ENCODE results near the gene AHCYL2.
A peak's percentile ranks its signal among the peaks of the same experiment; 100 is the strongest.

Gene AHCYL2

GRCh38 chr7:129224251-129225205 is at the start of gene AHCYL2:
Gene AHCYL2, plus strand, starts transcription at chr7:129225030.
- peak; percentile 92 to 98 (median 94) for DNase-seq

DNA sequence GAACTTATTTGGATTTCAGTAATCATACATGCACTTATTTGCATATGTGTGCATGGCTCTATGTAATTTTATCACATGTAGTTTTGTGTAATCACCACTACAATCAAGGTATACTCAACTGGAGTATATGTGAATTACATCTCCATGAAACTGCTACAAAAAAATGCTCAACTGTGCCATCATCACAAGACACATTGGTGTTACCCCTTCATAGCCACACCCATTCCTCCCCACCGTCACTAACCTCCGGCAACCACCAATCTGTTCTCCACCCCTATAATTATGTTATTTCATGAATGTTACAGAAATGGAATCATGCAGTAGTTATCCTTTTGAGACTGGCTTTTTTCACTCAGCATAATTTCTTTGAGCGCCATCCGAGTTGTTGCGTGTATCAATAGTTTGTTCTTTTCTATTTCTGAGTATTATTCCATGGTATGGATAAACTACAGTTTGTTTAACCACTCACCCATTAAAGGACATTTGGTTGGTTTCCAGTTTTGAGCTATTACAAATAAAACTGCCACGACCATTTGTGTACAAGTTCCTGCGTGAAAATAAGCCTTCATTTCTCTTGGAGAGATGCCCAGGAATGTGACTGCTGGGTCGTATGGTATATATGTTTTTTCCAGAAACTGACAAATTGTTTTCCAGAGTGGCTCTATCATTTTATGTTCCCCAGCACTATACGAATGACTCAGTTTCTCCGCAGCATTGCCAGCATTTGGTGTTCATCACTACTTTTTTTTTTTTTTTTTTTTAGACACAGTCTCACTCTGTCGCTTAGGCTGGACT is 47.7 kb upstream of the AHCYL2 start:
- no peak for DNase-seq

DNA sequence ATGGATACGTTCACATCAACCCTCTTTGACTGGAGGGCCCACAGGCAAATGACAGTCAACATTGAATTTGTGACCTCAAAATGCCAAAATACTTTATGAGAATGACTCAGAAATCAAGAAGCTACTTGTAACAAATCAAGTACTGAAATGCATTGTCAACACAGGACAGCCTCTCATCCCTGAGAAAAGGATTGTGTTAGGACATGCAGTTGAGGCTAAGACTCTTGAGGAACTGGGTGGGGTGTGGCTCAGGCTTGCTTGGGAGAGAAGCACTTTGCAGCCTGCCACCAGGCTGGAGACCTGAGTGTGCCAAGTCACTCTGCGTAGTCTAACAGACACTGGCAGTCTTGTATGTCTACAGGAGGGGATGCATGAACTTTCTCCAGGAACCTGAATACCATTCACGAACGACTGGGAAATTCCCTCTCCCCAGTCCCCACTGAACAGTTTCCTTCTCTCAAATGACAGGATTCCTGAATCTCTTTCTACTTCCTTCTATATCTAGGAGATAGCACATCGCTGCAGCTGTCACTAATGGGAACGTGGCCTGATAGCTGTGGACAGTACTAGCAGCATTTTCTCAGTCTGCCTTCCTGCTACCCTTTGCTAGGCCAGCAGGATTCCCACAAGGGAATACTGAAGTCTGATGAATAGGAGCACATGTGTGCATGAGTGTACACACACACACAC is 39.7 kb upstream of the AHCYL2 start:
- no peak for DNase-seq

- no peak for DNase-seq
Measured at GRCh38 chr7:129186749-129187260, 38.0 kb upstream of the AHCYL2 start.

- DNase-seq: no peak
Measured at GRCh38 chr7:129187681-129188371, 37.0 kb upstream of the AHCYL2 start.

- DNase-seq: no peak
Measured at GRCh38 chr7:129188372-129188891, 36.4 kb upstream of the AHCYL2 start, which contains the start of gene SMO. Gene SMO, plus strand, starts transcription at chr7:129188633. Its CDS starts 519 bp downstream, at chr7:129189152.

DNA sequence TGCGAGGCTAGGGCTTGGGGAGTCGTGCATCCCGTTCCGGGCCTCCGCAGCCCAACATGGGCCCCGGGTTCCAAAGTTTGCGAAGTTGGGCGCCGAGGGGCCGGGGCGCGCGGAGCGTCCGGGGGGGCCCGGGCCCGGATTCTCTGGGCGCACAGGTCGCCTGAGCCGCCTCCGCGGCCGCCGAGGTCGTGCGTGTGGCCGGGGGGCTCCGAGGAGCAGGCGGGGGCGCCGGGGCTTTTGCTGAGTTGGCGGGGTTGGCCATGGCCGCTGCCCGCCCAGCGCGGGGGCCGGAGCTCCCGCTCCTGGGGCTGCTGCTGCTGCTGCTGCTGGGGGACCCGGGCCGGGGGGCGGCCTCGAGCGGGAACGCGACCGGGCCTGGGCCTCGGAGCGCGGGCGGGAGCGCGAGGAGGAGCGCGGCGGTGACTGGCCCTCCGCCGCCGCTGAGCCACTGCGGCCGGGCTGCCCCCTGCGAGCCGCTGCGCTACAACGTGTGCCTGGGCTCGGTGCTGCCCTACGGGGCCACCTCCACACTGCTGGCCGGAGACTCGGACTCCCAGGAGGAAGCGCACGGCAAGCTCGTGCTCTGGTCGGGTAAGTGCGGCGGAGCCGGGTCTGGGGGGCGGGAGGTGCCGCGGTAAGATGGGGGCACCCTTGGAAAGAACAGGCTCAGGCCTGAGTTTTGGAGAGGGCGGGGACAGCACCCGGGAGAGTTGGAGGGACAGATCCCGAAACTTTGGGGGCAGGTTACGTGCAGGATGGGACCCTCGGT is 35.8 kb upstream of the AHCYL2 start:
- no peak for DNase-seq

- no peak for DNase-seq
Measured at GRCh38 chr7:129189661-129190310, 35.0 kb upstream of the AHCYL2 start.

DNA sequence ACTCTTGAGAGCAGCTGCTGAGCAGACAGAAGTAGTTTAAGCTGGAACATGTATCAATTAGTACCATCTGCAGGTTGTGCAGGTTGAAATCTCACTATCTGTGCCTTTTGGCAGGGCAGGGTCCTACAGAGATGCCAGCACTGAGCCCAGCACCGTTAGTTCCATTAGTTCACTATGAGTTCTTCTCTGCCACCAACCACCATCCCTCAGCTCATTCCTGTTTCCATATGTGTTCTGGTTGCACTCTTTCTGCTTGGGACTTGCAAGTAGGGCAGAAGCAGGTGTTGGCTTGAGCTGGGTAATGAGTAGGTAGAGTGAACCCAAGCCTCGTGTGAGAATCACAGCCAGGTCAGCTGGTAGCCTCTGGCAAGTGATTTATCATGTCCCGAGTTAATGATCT is 33.6 kb upstream of the AHCYL2 start:
- DNase-seq: no peak

DNA sequence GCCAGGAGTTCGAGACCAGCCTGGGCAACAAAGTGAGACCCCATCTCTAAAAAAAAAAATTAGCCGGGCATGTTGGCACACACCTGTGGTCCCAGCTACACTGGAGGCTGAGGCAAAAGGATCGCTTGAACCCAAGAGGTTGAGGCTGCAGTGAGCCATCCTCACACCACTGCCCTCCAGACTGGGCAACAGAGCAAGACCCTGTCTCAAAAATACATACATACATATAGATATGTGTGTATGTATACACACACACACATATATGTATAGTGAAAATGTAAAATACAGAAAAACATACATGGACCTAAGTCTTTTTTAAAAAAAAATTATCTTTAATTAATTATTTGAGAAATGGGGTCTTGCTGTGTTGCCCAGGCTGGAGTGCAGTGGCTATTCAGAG is 30.9 kb upstream of the AHCYL2 start:
- no peak for DNase-seq

GRCh38 chr7:129197771-129198170 is 27.1 kb upstream of the AHCYL2 start:
- DNase-seq: no peak

DNA sequence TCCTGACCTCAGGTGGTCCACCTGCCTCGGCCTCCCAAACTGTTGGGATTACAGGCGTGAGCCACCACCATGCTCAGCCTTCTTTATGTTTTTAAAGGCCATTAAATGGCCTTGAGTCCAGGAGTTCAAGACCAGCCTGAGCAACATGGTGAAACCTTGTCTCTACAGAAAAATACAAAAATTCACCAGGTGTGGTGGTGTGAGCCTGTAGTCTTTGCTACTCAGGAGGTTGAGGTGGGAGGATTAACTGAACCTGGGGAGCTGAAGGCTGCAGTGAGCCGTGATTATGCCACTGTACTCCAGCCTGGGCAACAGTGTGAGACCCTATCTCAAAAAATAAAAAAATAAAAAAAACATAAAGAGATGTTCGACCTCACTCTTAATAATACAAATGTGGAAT is 25.4 kb upstream of the AHCYL2 start:
- DNase-seq: no peak

GRCh38 chr7:129202058-129202777 is 22.6 kb upstream of the AHCYL2 start:
- DNase-seq: no peak

- no peak for DNase-seq
Measured at GRCh38 chr7:129203050-129203741, 21.6 kb upstream of the AHCYL2 start.

- DNase-seq: no peak
Measured at GRCh38 chr7:129205126-129205818, 19.6 kb upstream of the AHCYL2 start.

GRCh38 chr7:129205987-129206785 is 18.6 kb upstream of the AHCYL2 start:
- DNase-seq: no peak

DNA sequence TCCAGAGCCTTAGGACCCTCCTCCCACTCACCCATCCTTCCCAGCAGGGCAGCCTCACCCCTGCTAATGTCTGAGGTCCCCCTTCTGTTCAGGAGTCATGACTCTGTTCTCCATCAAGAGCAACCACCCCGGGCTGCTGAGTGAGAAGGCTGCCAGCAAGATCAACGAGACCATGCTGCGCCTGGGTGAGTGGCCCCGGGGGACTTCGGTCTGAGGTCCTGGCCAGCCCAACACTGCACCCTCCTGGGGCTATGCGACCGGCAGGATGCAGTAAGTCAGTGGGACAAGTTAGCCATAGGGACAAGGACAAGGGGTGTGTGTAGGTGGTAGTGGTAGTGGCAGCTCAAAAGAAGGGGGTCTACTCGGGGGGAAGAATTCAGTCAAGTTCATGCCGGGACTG is 16.2 kb upstream of the AHCYL2 start:
- DNase-seq: no peak
